HCT116 (cell line): ENCODE results near the gene LARP1. TPM values are rescaled to one million over a fixed set of nuclear protein-coding genes. Genes with fewer than 3 reads are reported as not detected.

Source experiments
- ATAC-seq: fragments of 200-7000 bp; cut with Tn5 transposase; 2 replicates; pipeline ENCODE4 v1.9.1; 2020; ENCODE audit warnings: mild to moderate bottlenecking, moderate library complexity
- BruUV-seq: library from RNA; stranded (reverse); fragments of 400-500 nt; replicated peaks from 2 replicates; lab custom pipeline; 2021; lab: Mats Ljungman, UMichigan
- CTCF ChIA-PET: fragments of 300-600 bp; sonication (Branson Sonifier 250); formaldehyde crosslinking; loops from one replicate; lab custom pipeline; 2021; ENCODE audit warnings: antibody characterized with exemption; lab: Charles Lee
- POLR2A ChIA-PET: fragments of 300-600, 350-600 bp; sonication (Branson Sonifier 250); formaldehyde crosslinking; loops from one replicate; lab custom pipeline; 2021; ENCODE audit warnings: antibody characterized with exemption; lab: Charles Lee
- RAD21 ChIA-PET, 2 experiments: fragments of 300-600 bp; sonication (Branson Sonifier 250); formaldehyde crosslinking; loops; one replicate each; lab custom pipeline; 2023; ENCODE audit warnings: low total read pairs in 2 of 2; ENCODE audit not compliant: uncharacterized antibody in 2 of 2, unreplicated experiment in 2 of 2, low non-redundant PET in 1 of 2; lab: Charles Lee
- DNase-seq: peaks from one replicate; pipeline ENCODE4 v3.0.0-alpha.2; 2010; ENCODE audit warnings: low read depth, low spot score
- H2AFZ ChIP-seq: fragments of 200-600 bp; shearing (Covaris generic), sonication (generic); 2 replicates; pipeline ENCODE4 v1.6.1; 2017; ENCODE audit warnings: low read depth, mixed run types, mixed read lengths, antibody characterized with exemption, low read length; ENCODE audit not compliant: poor library complexity, severe bottlenecking
- H3K27ac ChIP-seq: 2 replicates; pipeline ENCODE4 v1.5.1; 2012; ENCODE audit warnings: low read depth, low read length
- H3K27me3 ChIP-seq: fragments of 200-600 bp; sonication (generic); 2 replicates; pipeline ENCODE4 v1.6.1; 2016; ENCODE audit warnings: mixed run types, low read length, mixed read lengths; ENCODE audit not compliant: insufficient read depth
- H3K36me3 ChIP-seq, 2 experiments: fragments of 200-500 bp in 1 of 2; fragments of 200-600 bp in 1 of 2; sonication (Bioruptor generic) in 1 of 2; sonication (generic) in 1 of 2; 2 replicates each; pipeline versions ENCODE4 v1.5.1 to v1.6.1; 2014 to 2016; ENCODE audit warnings: low read length in 2 of 2, inconsistent platforms in 1 of 2, mixed read lengths in 1 of 2, mixed run types in 1 of 2; ENCODE audit not compliant: insufficient read depth in 2 of 2, control insufficient read depth in 1 of 2
- H3K4me1 ChIP-seq, 2 experiments: fragments of 200-600 bp in 1 of 2; sonication (generic) in 1 of 2; 2 replicates each; pipeline versions ENCODE4 v1.5.1 to v1.6.1; 2012 to 2017; ENCODE audit warnings: low read length in 2 of 2, inconsistent platforms in 1 of 2, mild to moderate bottlenecking in 1 of 2, mixed read lengths in 1 of 2, mixed run types in 1 of 2, moderate library complexity in 1 of 2; ENCODE audit not compliant: insufficient read depth in 2 of 2, control insufficient read depth in 1 of 2
- H3K4me2 ChIP-seq: fragments of 200-600 bp; sonication (generic); 2 replicates; pipeline ENCODE4 v1.6.1; 2017; ENCODE audit warnings: mixed run types, low read length, mixed read lengths
- H3K4me3 ChIP-seq, 2 experiments: fragments of 200-600 bp in 1 of 2; sonication (generic) in 1 of 2; replicated peaks in 1 of 2; 2 replicates each; pipeline ENCODE4 v1.5.1; 2011 to 2016; ENCODE audit warnings: low read length in 2 of 2, control low read depth in 1 of 2, low read depth in 1 of 2, mild to moderate bottlenecking in 1 of 2, mixed read lengths in 1 of 2, mixed run types in 1 of 2
- H3K79me2 ChIP-seq: fragments of 200-600 bp; sonication (generic); 2 replicates; pipeline ENCODE4 v1.6.1; 2017; ENCODE audit warnings: mild to moderate bottlenecking, mixed run types, low read length, moderate library complexity, mixed read lengths; ENCODE audit not compliant: insufficient read depth
- H3K9ac ChIP-seq: fragments of 200-600 bp; sonication (generic); 2 replicates; pipeline ENCODE4 v1.6.1; 2016; ENCODE audit warnings: low read length, mixed read lengths
- H3K9me2 ChIP-seq: fragments of 200-600 bp; sonication (generic), shearing (Covaris generic); 2 replicates; pipeline ENCODE4 v1.6.1; 2017; ENCODE audit warnings: mixed run types, mild to moderate bottlenecking, moderate library complexity; ENCODE audit not compliant: insufficient read depth
- H3K9me3 ChIP-seq, 2 experiments: fragments of 200-500 bp in 1 of 2; fragments of 200-600 bp in 1 of 2; sonication (Bioruptor generic) in 1 of 2; sonication (generic) in 1 of 2; 2 replicates each; pipeline ENCODE4 v1.6.1; 2014 to 2017; ENCODE audit warnings: low read length in 2 of 2, mixed read lengths in 2 of 2, inconsistent platforms in 1 of 2, low read depth in 1 of 2, mild to moderate bottlenecking in 1 of 2, mixed run types in 1 of 2, moderate library complexity in 1 of 2; ENCODE audit not compliant: control insufficient read depth in 1 of 2, insufficient read depth in 1 of 2
- H4K20me1 ChIP-seq: fragments of 200-600 bp; sonication (generic), shearing (Covaris generic); 2 replicates; pipeline ENCODE4 v1.6.1; 2017; ENCODE audit warnings: mixed run types, mild to moderate bottlenecking, moderate library complexity; ENCODE audit not compliant: insufficient read depth
- CBX3 ChIP-seq: IDR thresholded peaks from 2 replicates; pipeline ENCODE4 v1.6.1; 2012; ENCODE audit warnings: low read depth
- CEBPB ChIP-seq: IDR thresholded peaks from 2 replicates; pipeline ENCODE4 v1.6.1; 2012; ENCODE audit warnings: low read depth
- EGR1 ChIP-seq: IDR thresholded peaks from 2 replicates; pipeline ENCODE4 v1.6.1; 2012; ENCODE audit warnings: low read depth
- ELF1 ChIP-seq: IDR thresholded peaks from 2 replicates; pipeline ENCODE4 v1.6.1; 2012; ENCODE audit warnings: low read depth, borderline replicate concordance
- EZH2 ChIP-seq: fragments of 200-600 bp; sonication (generic); IDR thresholded peaks from 2 replicates; pipeline ENCODE4 v1.6.1; 2017; ENCODE audit warnings: antibody characterized with exemption, mixed run types
- EZH2phosphoT487 ChIP-seq: fragments of 200-600 bp; IDR thresholded peaks from 2 replicates; pipeline ENCODE4 v1.6.1; 2018; ENCODE audit warnings: antibody characterized with exemption, borderline replicate concordance
- FOSL1 ChIP-seq: IDR thresholded peaks from 2 replicates; pipeline ENCODE4 v1.6.1; 2012; ENCODE audit warnings: low read depth
- JUND ChIP-seq: IDR thresholded peaks from 2 replicates; pipeline ENCODE4 v1.6.1; 2012
- MAX ChIP-seq: IDR thresholded peaks from 2 replicates; pipeline ENCODE4 v1.6.1; 2012
- POLR2A ChIP-seq: IDR thresholded peaks from 2 replicates; pipeline ENCODE4 v1.7.0; 2011; ENCODE audit warnings: borderline replicate concordance; ENCODE audit not compliant: insufficient read depth, insufficient read length; ENCODE audit errors: extremely low read depth
- POLR2AphosphoS5 ChIP-seq: IDR thresholded peaks from 2 replicates; pipeline ENCODE4 v1.6.1; 2011; ENCODE audit warnings: mild to moderate bottlenecking, low read depth, low read length, moderate library complexity
- RAD21 ChIP-seq: IDR thresholded peaks from 2 replicates; pipeline ENCODE4 v1.6.1; 2012; ENCODE audit warnings: low read depth, mild to moderate bottlenecking
- SP1 ChIP-seq: IDR thresholded peaks from 2 replicates; pipeline ENCODE4 v1.6.1; 2012; ENCODE audit warnings: low read depth
- SRF ChIP-seq: IDR thresholded peaks from 2 replicates; pipeline ENCODE4 v1.6.1; 2012; ENCODE audit warnings: low read depth
- TCF7L2 ChIP-seq: IDR thresholded peaks from 2 replicates; pipeline ENCODE4 v1.7.0; 2011; ENCODE audit warnings: borderline replicate concordance, inconsistent platforms; ENCODE audit not compliant: insufficient read depth, insufficient read length; ENCODE audit errors: extremely low read depth
- YY1 ChIP-seq: IDR thresholded peaks from 2 replicates; pipeline ENCODE4 v1.6.1; 2011; ENCODE audit warnings: low read length, low read depth, moderate library complexity, mild to moderate bottlenecking; ENCODE audit not compliant: insufficient replicate concordance; ENCODE audit errors: extremely low read depth
- ZNF274 ChIP-seq: fragments of 200-500 bp; sonication (Bioruptor generic); IDR thresholded peaks from 2 replicates; pipeline ENCODE4 v1.6.1; 2014; ENCODE audit warnings: mild to moderate bottlenecking, low read depth, low read length, inconsistent platforms
- intact Hi-C: fragments of 100-400 bp; cut with micrococcal nuclease; formaldehyde crosslinking; loops from 2 replicates; pipeline ENCODE4 v1.10.0; 2022
- total RNA-seq: library from RNA; stranded (reverse); gene quantifications from one replicate; pipeline ENCODE4 v1.2.1, GENCODE V29; 2021; ENCODE audit not compliant: unreplicated experiment
- TF ChIP-seq, protein P1 (sequence below): IDR thresholded peaks from 2 replicates; pipeline ENCODE4 v1.6.1; 2012
- TF ChIP-seq, protein P2 (sequence below): IDR thresholded peaks from 2 replicates; pipeline ENCODE4 v1.6.1; 2012; ENCODE audit warnings: low read depth
- TF ChIP-seq, protein P3 (sequence below): IDR thresholded peaks from 2 replicates; pipeline ENCODE4 v1.6.1; 2011; ENCODE audit warnings: mild to moderate bottlenecking, low read length, moderate library complexity; ENCODE audit not compliant: insufficient replicate concordance; ENCODE audit errors: extremely low read depth

Gene LARP1
- total RNA-seq, 1 experiment from 2014 or later, result 201 TPM

DNA sequence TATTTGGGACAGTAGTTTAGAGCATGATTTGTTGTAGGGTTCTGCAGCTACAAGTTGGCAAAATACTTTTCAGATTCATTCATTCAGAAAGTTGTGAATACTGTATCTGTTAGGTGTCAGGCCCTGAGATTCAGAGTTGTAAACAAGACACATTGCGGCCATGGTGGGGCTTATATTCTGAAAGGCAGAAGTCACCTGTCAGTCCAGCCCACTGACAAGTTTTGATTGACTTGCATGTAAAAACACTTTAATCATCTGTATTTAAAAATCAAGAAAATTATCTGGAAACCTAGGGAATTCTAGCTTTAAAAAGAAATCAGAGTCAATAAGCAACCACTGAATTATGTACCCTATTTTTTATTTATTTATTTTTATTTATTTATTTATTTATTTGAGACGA lies 13.0 kb downstream of the LARP1 start:
- H3K4me2 ChIP-seq, result no peak overlapping the region
- peaks cover 100% of the 10 kb centered on the region for H3K79me2 ChIP-seq
- ChIA-PET RAD21 (no interaction called here), POLR2A (no interaction called here), CTCF (no interaction called here)
- intact Hi-C loops, result no loop called here
- H2AFZ ChIP-seq, result no peak overlapping the region
- BruUV-seq, result no TSS peak
- no peak overlapping the region for H3K27ac ChIP-seq
- no peak overlapping the region for H3K4me3 ChIP-seq
- H3K9me3 ChIP-seq, result no peaks in the 10 kb centered on the region
- H3K4me1 ChIP-seq, result peaks cover 7 to 15% of the 10 kb centered on the region in 2 experiments; a peak in 3 of 4 replicates
- no peak for DNase-seq
- no peak overlapping the region for H3K9ac ChIP-seq
- H3K36me3 ChIP-seq, result no peaks in the 10 kb centered on the region
- H4K20me1 ChIP-seq, result peaks cover 30% of the 10 kb centered on the region
- no peak for ATAC-seq
- H3K27me3 ChIP-seq, result no peaks in the 10 kb centered on the region
- no peaks in the 10 kb centered on the region for H3K9me2 ChIP-seq
- no peak for TF ChIP-seq EGR1
- TF ChIP-seq, protein P1, sequence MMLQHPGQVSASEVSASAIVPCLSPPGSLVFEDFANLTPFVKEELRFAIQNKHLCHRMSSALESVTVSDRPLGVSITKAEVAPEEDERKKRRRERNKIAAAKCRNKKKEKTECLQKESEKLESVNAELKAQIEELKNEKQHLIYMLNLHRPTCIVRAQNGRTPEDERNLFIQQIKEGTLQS, result no peak
- TF ChIP-seq POLR2A, result no peak
- TF ChIP-seq CEBPB, result no peak
- TF ChIP-seq EZH2phosphoT487, result no peak
- TF ChIP-seq RAD21, result no peak
- TF ChIP-seq ZNF274, result no peak
- no peak for TF ChIP-seq SRF
- TF ChIP-seq CBX3, result no peak
- no peak for TF ChIP-seq FOSL1
- TF ChIP-seq JUND, result no peak
- TF ChIP-seq EZH2, result no peak
- TF ChIP-seq POLR2AphosphoS5, result no peak
- no peak for TF ChIP-seq SP1
- no peak for TF ChIP-seq YY1
- TF ChIP-seq, protein P2, sequence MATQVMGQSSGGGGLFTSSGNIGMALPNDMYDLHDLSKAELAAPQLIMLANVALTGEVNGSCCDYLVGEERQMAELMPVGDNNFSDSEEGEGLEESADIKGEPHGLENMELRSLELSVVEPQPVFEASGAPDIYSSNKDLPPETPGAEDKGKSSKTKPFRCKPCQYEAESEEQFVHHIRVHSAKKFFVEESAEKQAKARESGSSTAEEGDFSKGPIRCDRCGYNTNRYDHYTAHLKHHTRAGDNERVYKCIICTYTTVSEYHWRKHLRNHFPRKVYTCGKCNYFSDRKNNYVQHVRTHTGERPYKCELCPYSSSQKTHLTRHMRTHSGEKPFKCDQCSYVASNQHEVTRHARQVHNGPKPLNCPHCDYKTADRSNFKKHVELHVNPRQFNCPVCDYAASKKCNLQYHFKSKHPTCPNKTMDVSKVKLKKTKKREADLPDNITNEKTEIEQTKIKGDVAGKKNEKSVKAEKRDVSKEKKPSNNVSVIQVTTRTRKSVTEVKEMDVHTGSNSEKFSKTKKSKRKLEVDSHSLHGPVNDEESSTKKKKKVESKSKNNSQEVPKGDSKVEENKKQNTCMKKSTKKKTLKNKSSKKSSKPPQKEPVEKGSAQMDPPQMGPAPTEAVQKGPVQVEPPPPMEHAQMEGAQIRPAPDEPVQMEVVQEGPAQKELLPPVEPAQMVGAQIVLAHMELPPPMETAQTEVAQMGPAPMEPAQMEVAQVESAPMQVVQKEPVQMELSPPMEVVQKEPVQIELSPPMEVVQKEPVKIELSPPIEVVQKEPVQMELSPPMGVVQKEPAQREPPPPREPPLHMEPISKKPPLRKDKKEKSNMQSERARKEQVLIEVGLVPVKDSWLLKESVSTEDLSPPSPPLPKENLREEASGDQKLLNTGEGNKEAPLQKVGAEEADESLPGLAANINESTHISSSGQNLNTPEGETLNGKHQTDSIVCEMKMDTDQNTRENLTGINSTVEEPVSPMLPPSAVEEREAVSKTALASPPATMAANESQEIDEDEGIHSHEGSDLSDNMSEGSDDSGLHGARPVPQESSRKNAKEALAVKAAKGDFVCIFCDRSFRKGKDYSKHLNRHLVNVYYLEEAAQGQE, result no peak
- TF ChIP-seq, protein P3, sequence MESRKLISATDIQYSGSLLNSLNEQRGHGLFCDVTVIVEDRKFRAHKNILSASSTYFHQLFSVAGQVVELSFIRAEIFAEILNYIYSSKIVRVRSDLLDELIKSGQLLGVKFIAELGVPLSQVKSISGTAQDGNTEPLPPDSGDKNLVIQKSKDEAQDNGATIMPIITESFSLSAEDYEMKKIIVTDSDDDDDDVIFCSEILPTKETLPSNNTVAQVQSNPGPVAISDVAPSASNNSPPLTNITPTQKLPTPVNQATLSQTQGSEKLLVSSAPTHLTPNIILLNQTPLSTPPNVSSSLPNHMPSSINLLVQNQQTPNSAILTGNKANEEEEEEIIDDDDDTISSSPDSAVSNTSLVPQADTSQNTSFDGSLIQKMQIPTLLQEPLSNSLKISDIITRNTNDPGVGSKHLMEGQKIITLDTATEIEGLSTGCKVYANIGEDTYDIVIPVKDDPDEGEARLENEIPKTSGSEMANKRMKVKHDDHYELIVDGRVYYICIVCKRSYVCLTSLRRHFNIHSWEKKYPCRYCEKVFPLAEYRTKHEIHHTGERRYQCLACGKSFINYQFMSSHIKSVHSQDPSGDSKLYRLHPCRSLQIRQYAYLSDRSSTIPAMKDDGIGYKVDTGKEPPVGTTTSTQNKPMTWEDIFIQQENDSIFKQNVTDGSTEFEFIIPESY, result no peak
- TF ChIP-seq ELF1, result no peak
- no peak for TF ChIP-seq TCF7L2
- TF ChIP-seq MAX, result no peak
